ENCODE measurements around the gene RAD1. TPM values are rescaled to one million over a fixed set of nuclear protein-coding genes. Genes with fewer than 3 reads are reported as not detected.

Gene RAD1
- total RNA-seq, 1 donor from 2014 or later, result 19.7 TPM

GRCh38 chr5:34930870-34931269, 15.6 kb upstream of the RAD1 start:
- Histone ChIP-seq H3K4me1 (ENCODE audit: insufficient read depth, low read length) (peaks cover 5% of the 10 kb centered on the region), H3K79me2 (ENCODE audit: insufficient read depth, low read length) (peaks cover 53% of the 10 kb centered on the region), H3K4me2 (ENCODE audit: low read length) (peak overlapping the region; percentile 88), H3K9ac (ENCODE audit: low read length) (peak overlapping the region; percentile 91), H3K36me3 (ENCODE audit: insufficient read depth, low read length) (peaks cover 16% of the 10 kb centered on the region), H4K20me1 (ENCODE audit: insufficient read depth, low read length) (peaks cover 37% of the 10 kb centered on the region), H3K27ac (ENCODE audit: low read depth, low read length) (peak overlapping the region; percentile 79), H3K27me3 (ENCODE audit: insufficient read depth, low read length) (no peaks in the 10 kb centered on the region), H3K9me3 (ENCODE audit: insufficient read depth, low read depth, low read length) (no peaks in the 10 kb centered on the region), H3K4me3 (ENCODE audit: insufficient read depth, low read depth, low read length) (peak overlapping the region; percentile 90), H2AFZ (ENCODE audit: low read depth, low read length) (no peak overlapping the region)
- Mint-ChIP-seq H3K36me3 (ENCODE audit: low read depth, unreplicated experiment) (no peaks in the 10 kb centered on the region), H3K9me3 (ENCODE audit: unreplicated experiment) (no peaks in the 10 kb centered on the region), H3K4me3 (ENCODE audit: unreplicated experiment) (peak overlapping the region; percentile 88), H3K27me3 (ENCODE audit: low read depth, unreplicated experiment) (no peaks in the 10 kb centered on the region), H3K4me1 (ENCODE audit: low read depth, unreplicated experiment) (peaks cover 13% of the 10 kb centered on the region), H3K27ac (ENCODE audit: unreplicated experiment) (peak overlapping the region; percentile 49)
- TF ChIP-seq EZH2 (IDR thresholded peaks at IDR 0.05; ENCODE audit: insufficient read depth, low read length) (no peak), CTCF (IDR thresholded peaks at IDR 0.05; ENCODE audit: insufficient read depth, low read depth, low read length) (no peak)
- FAIRE-seq (no peak), DNase-seq (ENCODE audit: low read depth) (no peak)

GRCh38 chr5:34930462-34930844, 15.1 kb upstream of the RAD1 start:
- peaks cover 5% of the 10 kb centered on the region for H3K4me1 ChIP-seq (ENCODE audit: insufficient read depth, low read length)
- no peaks in the 10 kb centered on the region for H3K9me3 ChIP-seq (ENCODE audit: insufficient read depth, low read depth, low read length)
- peak overlapping the region; percentile 77 for H2AFZ ChIP-seq (ENCODE audit: low read depth, low read length)
- peaks cover 17% of the 10 kb centered on the region for H3K36me3 ChIP-seq (ENCODE audit: insufficient read depth, low read length)
- TF ChIP-seq EZH2 (IDR thresholded peaks at IDR 0.05; ENCODE audit: insufficient read depth, low read length) (no peak), CTCF (IDR thresholded peaks at IDR 0.05; ENCODE audit: insufficient read depth, low read depth, low read length) (no peak)
- H3K27me3 Mint-ChIP-seq (ENCODE audit: low read depth, unreplicated experiment), result no peaks in the 10 kb centered on the region
- no peaks in the 10 kb centered on the region for H3K27me3 ChIP-seq (ENCODE audit: insufficient read depth, low read length)
- no peaks in the 10 kb centered on the region for H3K9me3 Mint-ChIP-seq (ENCODE audit: unreplicated experiment)
- peaks cover 37% of the 10 kb centered on the region for H4K20me1 ChIP-seq (ENCODE audit: insufficient read depth, low read length)
- peak overlapping the region; percentile 88 for H3K4me3 Mint-ChIP-seq (ENCODE audit: unreplicated experiment)
- FAIRE-seq, result no peak
- H3K27ac Mint-ChIP-seq (ENCODE audit: unreplicated experiment), result peak overlapping the region; percentile 49
- no peaks in the 10 kb centered on the region for H3K36me3 Mint-ChIP-seq (ENCODE audit: low read depth, unreplicated experiment)
- peak overlapping the region; percentile 91 for H3K9ac ChIP-seq (ENCODE audit: low read length)
- H3K4me3 ChIP-seq (ENCODE audit: insufficient read depth, low read depth, low read length), result peak overlapping the region; percentile 90
- peak overlapping the region; percentile 88 for H3K4me2 ChIP-seq (ENCODE audit: low read length)
- peaks cover 13% of the 10 kb centered on the region for H3K4me1 Mint-ChIP-seq (ENCODE audit: low read depth, unreplicated experiment)
- peak overlapping the region; percentile 79 for H3K27ac ChIP-seq (ENCODE audit: low read depth, low read length)
- H3K79me2 ChIP-seq (ENCODE audit: insufficient read depth, low read length), result peaks cover 56% of the 10 kb centered on the region
- peak; percentile 45 for DNase-seq (ENCODE audit: low read depth)

GRCh38 chr5:34929720-34930461, 14.6 kb upstream of the RAD1 start:
- peak overlapping the region; percentile 91 for H3K9ac ChIP-seq (ENCODE audit: low read length)
- H3K4me3 Mint-ChIP-seq (ENCODE audit: unreplicated experiment), result peak overlapping the region; percentile 88
- H3K36me3 Mint-ChIP-seq (ENCODE audit: low read depth, unreplicated experiment), result peaks cover 3% of the 10 kb centered on the region
- peaks cover 23% of the 10 kb centered on the region for H3K36me3 ChIP-seq (ENCODE audit: insufficient read depth, low read length)
- peaks cover 59% of the 10 kb centered on the region for H3K79me2 ChIP-seq (ENCODE audit: insufficient read depth, low read length)
- H3K9me3 ChIP-seq (ENCODE audit: insufficient read depth, low read depth, low read length), result no peaks in the 10 kb centered on the region
- H3K4me1 ChIP-seq (ENCODE audit: insufficient read depth, low read length), result peaks cover 5% of the 10 kb centered on the region
- peak overlapping the region; percentile 79 for H3K27ac ChIP-seq (ENCODE audit: low read depth, low read length)
- peaks cover 34% of the 10 kb centered on the region for H4K20me1 ChIP-seq (ENCODE audit: insufficient read depth, low read length)
- no peaks in the 10 kb centered on the region for H3K27me3 Mint-ChIP-seq (ENCODE audit: low read depth, unreplicated experiment)
- H3K27me3 ChIP-seq (ENCODE audit: insufficient read depth, low read length), result no peaks in the 10 kb centered on the region
- peak overlapping the region; percentile 49 for H3K27ac Mint-ChIP-seq (ENCODE audit: unreplicated experiment)
- peak overlapping the region; percentile 90 for H3K4me3 ChIP-seq (ENCODE audit: insufficient read depth, low read depth, low read length)
- TF ChIP-seq EZH2 (IDR thresholded peaks at IDR 0.05; ENCODE audit: insufficient read depth, low read length) (no peak), CTCF (IDR thresholded peaks at IDR 0.05; ENCODE audit: insufficient read depth, low read depth, low read length) (no peak)
- peaks cover 13% of the 10 kb centered on the region for H3K4me1 Mint-ChIP-seq (ENCODE audit: low read depth, unreplicated experiment)
- FAIRE-seq, result no peak
- DNase-seq (ENCODE audit: low read depth), result peak; percentile 72
- peak overlapping the region; percentile 77 for H2AFZ ChIP-seq (ENCODE audit: low read depth, low read length)
- H3K9me3 Mint-ChIP-seq (ENCODE audit: unreplicated experiment), result no peaks in the 10 kb centered on the region
- H3K4me2 ChIP-seq (ENCODE audit: low read length), result peak overlapping the region; percentile 88
